ENCODE results near the gene RTN4RL1. TPM values are rescaled to one million over a fixed set of nuclear protein-coding genes. Genes with fewer than 3 reads are reported as not detected.
"Not testable (repeated sequence)": the region's sequence is repeated elsewhere in the genome, so short reads cannot be mapped to it uniquely, and the experiment has no call there.

RTN4RL1 gene
- total and polyA plus RNA-seq, 2 donors from 2014 or later, result 2.0 to 10.7 TPM

- FAIRE-seq (no peak), DNase-seq (no peak)
- no peak for TF ChIP-seq CTCF (IDR thresholded peaks at IDR 0.05; ENCODE audit: borderline replicate concordance, extremely low read depth, insufficient read depth)
- intact Hi-C loops (cut with DNase I), result no loop called here
- H3K9ac ChIP-seq (ENCODE audit: low read length in 3 of 3), result no peak overlapping the region
- peaks cover 0 to 23% (median 0%) of the 10 kb centered on the region in 3 donors for H3K4me1 ChIP-seq (ENCODE audit: control insufficient read depth in 2 of 3, insufficient read depth in 2 of 3, low read depth in 1 of 3, low read length in 3 of 3)
- no peaks in the 10 kb centered on the region for H3K36me3 ChIP-seq (ENCODE audit: control insufficient read depth in 2 of 3, insufficient read depth in 3 of 3, low read length in 3 of 3)
- H3K27ac ChIP-seq (ENCODE audit: low read depth in 2 of 2, low read length in 2 of 2), result no peak overlapping the region
- H3K9me3 ChIP-seq (ENCODE audit: control insufficient read depth in 2 of 3, insufficient read depth in 1 of 3, low read length in 3 of 3), result no peaks in the 10 kb centered on the region
- H3K4me3 ChIP-seq (ENCODE audit: low read length in 3 of 3), result no peak overlapping the region
- H3K27me3 ChIP-seq (ENCODE audit: control insufficient read depth, insufficient read depth, low read length), result peaks cover 2% of the 10 kb centered on the region
Measured at GRCh38 chr17:2015314-2015713, 9.8 kb downstream of the RTN4RL1 start.

GRCh38 chr17:2013994-2014317, 11.2 kb downstream of the RTN4RL1 start:
- intact Hi-C loops (cut with DNase I), result no loop called here
- no peak for TF ChIP-seq CTCF (IDR thresholded peaks at IDR 0.05; ENCODE audit: borderline replicate concordance, extremely low read depth, insufficient read depth)
- peaks cover 0 to 23% (median 0%) of the 10 kb centered on the region in 3 donors for H3K4me1 ChIP-seq (ENCODE audit: control insufficient read depth in 2 of 3, insufficient read depth in 2 of 3, low read depth in 1 of 3, low read length in 3 of 3)
- H3K9me3 ChIP-seq (ENCODE audit: control insufficient read depth in 2 of 3, insufficient read depth in 1 of 3, low read length in 3 of 3), result no peaks in the 10 kb centered on the region
- no peak overlapping the region for H3K4me3 ChIP-seq (ENCODE audit: low read length in 3 of 3)
- H3K9ac ChIP-seq (ENCODE audit: low read length in 3 of 3), result no peak overlapping the region
- no peaks in the 10 kb centered on the region for H3K36me3 ChIP-seq (ENCODE audit: control insufficient read depth in 2 of 3, insufficient read depth in 3 of 3, low read length in 3 of 3)
- DNase-seq (no peak), FAIRE-seq (no peak)
- peaks cover 2% of the 10 kb centered on the region for H3K27me3 ChIP-seq (ENCODE audit: control insufficient read depth, insufficient read depth, low read length)
- H3K27ac ChIP-seq (ENCODE audit: low read depth in 2 of 2, low read length in 2 of 2), result no peak overlapping the region

DNA sequence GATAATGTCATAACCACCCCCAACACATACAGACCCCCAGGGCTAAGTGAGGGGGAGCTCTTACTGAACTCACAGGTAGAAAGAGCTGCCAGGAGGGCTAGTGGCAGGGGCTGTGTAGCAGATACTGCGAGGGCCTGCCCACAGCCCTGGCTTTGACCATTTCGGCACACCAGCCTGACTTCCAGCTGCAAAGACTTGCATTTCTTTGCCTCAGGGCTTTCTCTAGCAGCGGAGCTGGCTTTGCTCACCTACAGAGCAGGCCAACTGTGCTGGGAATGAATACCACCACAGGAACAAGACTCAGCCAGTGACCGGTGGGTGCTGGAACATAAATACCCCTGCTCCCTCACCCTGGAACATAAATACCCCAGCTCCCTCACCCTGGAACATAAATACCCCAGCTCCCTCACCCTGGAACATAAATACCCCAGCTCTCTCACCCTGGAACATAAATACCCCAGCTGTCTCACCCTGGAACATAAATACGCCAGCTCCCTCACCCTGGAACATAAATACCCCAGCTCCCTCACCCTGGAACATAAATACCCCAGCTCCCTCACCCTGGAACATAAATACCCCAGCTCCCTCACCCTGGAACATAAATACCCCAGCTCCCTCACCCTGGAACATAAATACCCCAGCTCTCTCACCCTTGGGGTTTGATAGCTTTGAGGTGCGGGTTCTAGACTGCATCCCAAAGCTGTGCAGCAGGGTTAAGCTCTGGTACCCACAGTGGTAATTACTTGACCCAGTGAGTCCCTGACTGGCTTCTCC, 11.7 kb downstream of the RTN4RL1 start:
- H3K27ac ChIP-seq (ENCODE audit: low read depth in 2 of 2, low read length in 2 of 2); H3K9me3 ChIP-seq (ENCODE audit: control insufficient read depth in 2 of 3, insufficient read depth in 1 of 3, low read length in 3 of 3); DNase-seq; H3K9ac ChIP-seq (ENCODE audit: low read length in 3 of 3); H3K27me3 ChIP-seq (ENCODE audit: control insufficient read depth, insufficient read depth, low read length); intact Hi-C loops (cut with DNase I); FAIRE-seq; H3K36me3 ChIP-seq (ENCODE audit: control insufficient read depth in 2 of 3, insufficient read depth in 3 of 3, low read length in 3 of 3); H3K4me3 ChIP-seq (ENCODE audit: low read length in 3 of 3): not testable (repeated sequence)
- H3K4me1 ChIP-seq (ENCODE audit: control insufficient read depth in 2 of 3, insufficient read depth in 2 of 3, low read depth in 1 of 3, low read length in 3 of 3), result peaks cover 0 to 23% (median 0%) of the 10 kb centered on the region in 3 donors

- no peak overlapping the region for H3K4me3 ChIP-seq (ENCODE audit: low read length in 3 of 3)
- no peak for TF ChIP-seq CTCF (IDR thresholded peaks at IDR 0.05; ENCODE audit: borderline replicate concordance, extremely low read depth, insufficient read depth)
- H3K4me1 ChIP-seq (ENCODE audit: control insufficient read depth in 2 of 3, insufficient read depth in 2 of 3, low read depth in 1 of 3, low read length in 3 of 3), result peaks cover 0 to 18% (median 0%) of the 10 kb centered on the region in 3 donors
Measured at GRCh38 chr17:2012499-2012898, 12.6 kb downstream of the RTN4RL1 start.

More at GRCh38 chr17:2012499-2012898, 12.6 kb downstream of the RTN4RL1 start:
- Histone ChIP-seq H3K9me3 (ENCODE audit: control insufficient read depth in 2 of 3, insufficient read depth in 1 of 3, low read length in 3 of 3) (no peaks in the 10 kb centered on the region), H3K36me3 (ENCODE audit: control insufficient read depth in 2 of 3, insufficient read depth in 3 of 3, low read length in 3 of 3) (no peaks in the 10 kb centered on the region), H3K27me3 (ENCODE audit: control insufficient read depth, insufficient read depth, low read length) (no peaks in the 10 kb centered on the region), H3K9ac (ENCODE audit: low read length in 3 of 3) (no peak overlapping the region), H3K27ac (ENCODE audit: low read depth in 2 of 2, low read length in 2 of 2) (no peak overlapping the region)
- DNase-seq, result no peak
- intact Hi-C loops (cut with DNase I), result no loop called here
- no peak for FAIRE-seq
